Astrocyte (in vitro differentiated cells and primary cell): ENCODE results near the gene VIP.

Experiments used
- CTCF ChIP-seq: IDR thresholded peaks from 2 replicates; pipeline ENCODE4 v1.5.1; 2011; ENCODE audit warnings: low read depth, mild to moderate bottlenecking, inconsistent platforms, low read length, moderate library complexity; ENCODE audit not compliant: insufficient read depth
- EZH2 ChIP-seq: IDR thresholded peaks from 2 replicates; pipeline ENCODE4 v1.6.1; 2012; ENCODE audit warnings: mild to moderate bottlenecking, low read length, inconsistent platforms; ENCODE audit not compliant: insufficient read depth

GRCh38 chr6:152769993-152770392, 19.4 kb downstream of the VIP start:
- no peak for TF ChIP-seq CTCF
- TF ChIP-seq EZH2, result no peak
